ENCODE results near the gene MYLK. TPM values are rescaled to one million over a fixed set of nuclear protein-coding genes. Genes with fewer than 3 reads are reported as not detected.

MYLK gene
- polyA plus RNA-seq, 5 donors, result 332 to 513 (median 397) TPM

GRCh38 chr3:123832692-123833397, 51.3 kb downstream of the MYLK start:
- DNase-seq, result no peak

- no peak for DNase-seq
These were observed 52.7 kb downstream of the MYLK start for GRCh38 chr3:123831420-123831819.

- DNase-seq, result no peak
These were observed 62.2 kb downstream of the MYLK start for GRCh38 chr3:123821920-123822319.

- DNase-seq, result no peak
These were observed 64.2 kb downstream of the MYLK start for GRCh38 chr3:123819949-123820348.

GRCh38 chr3:123818921-123819429, 65.2 kb downstream of the MYLK start:
- DNase-seq, result no peak

- no peak for DNase-seq
These were observed 65.7 kb downstream of the MYLK start for GRCh38 chr3:123818324-123818920.

GRCh38 chr3:123817413-123817812, 66.7 kb downstream of the MYLK start:
- no peak for DNase-seq

- peak in 1 of 2 donors; percentile 65 for DNase-seq
These were observed 67.4 kb downstream of the MYLK start for GRCh38 chr3:123816673-123817207.

- DNase-seq, result no peak
These were observed 68.2 kb downstream of the MYLK start for GRCh38 chr3:123815981-123816380.

- DNase-seq, result no peak
These were observed 70.3 kb downstream of the MYLK start for GRCh38 chr3:123813876-123814275.

GRCh38 chr3:123809597-123809996, 74.5 kb downstream of the MYLK start:
- no peak for DNase-seq

GRCh38 chr3:123808812-123809211, 75.3 kb downstream of the MYLK start:
- DNase-seq, result no peak

- no peak for DNase-seq
These were observed 76.3 kb downstream of the MYLK start for GRCh38 chr3:123807820-123808219.

- DNase-seq, result no peak
These were observed 78.6 kb downstream of the MYLK start for GRCh38 chr3:123805504-123805903.

- DNase-seq, result no peak
These were observed 79.0 kb downstream of the MYLK start for GRCh38 chr3:123805101-123805500.

GRCh38 chr3:123804676-123805075, 79.5 kb downstream of the MYLK start:
- no peak for DNase-seq

GRCh38 chr3:123803521-123803920, 80.6 kb downstream of the MYLK start:
- no peak for DNase-seq

GRCh38 chr3:123802007-123802625, 82.0 kb downstream of the MYLK start:
- no peak for DNase-seq

GRCh38 chr3:123801474-123801873, 82.7 kb downstream of the MYLK start:
- DNase-seq, result no peak

- DNase-seq, result no peak
These were observed 83.8 kb downstream of the MYLK start for GRCh38 chr3:123800362-123800682.

GRCh38 chr3:123799544-123800361, 84.4 kb downstream of the MYLK start:
- peak in 1 of 2 donors; percentile 42 for DNase-seq

GRCh38 chr3:123798550-123798949, 85.6 kb downstream of the MYLK start:
- DNase-seq, result no peak

Data from right lung (tissue), 5 donors.